HEK293 (cell line): ENCODE data around the gene C19orf47.

Source experiments
- CTCF ChIA-PET: fragments of 350-600 bp; formaldehyde crosslinking; extraction: SDS; loops from one replicate; lab custom pipeline; 2021; ENCODE audit warnings: antibody characterized with exemption; lab: Yijun Ruan, JAX
- POLR2A ChIA-PET: fragments of 300-600 bp; formaldehyde crosslinking; extraction: SDS; loops from one replicate; lab custom pipeline; 2020; ENCODE audit warnings: antibody characterized with exemption, inconsistent platforms; lab: Yijun Ruan, JAX
- H3K27ac ChIP-seq: fragments of 200-500 bp; sonication (Bioruptor generic); 2 replicates; pipeline ENCODE4 v1.5.1; 2014; ENCODE audit warnings: low read depth, low read length, control low read depth, inconsistent platforms; ENCODE audit errors: extremely low read depth
- H3K36me3 ChIP-seq, 2 experiments: fragments of 200-500 bp in 1 of 2; sonication (Bioruptor generic) in 1 of 2; 1 replicate in 1 of 2; 2 replicates in 1 of 2; pipeline ENCODE4 v1.5.1; 2014 to 2017; ENCODE audit warnings: inconsistent platforms in 2 of 2, low read length in 2 of 2; ENCODE audit not compliant: control insufficient read depth in 2 of 2, insufficient read depth in 1 of 2
- H3K4me1 ChIP-seq: fragments of 200-500 bp; sonication (Bioruptor generic); 2 replicates; pipeline ENCODE4 v1.5.1; 2014; ENCODE audit warnings: mild to moderate bottlenecking, low read length, inconsistent platforms; ENCODE audit not compliant: control insufficient read depth, insufficient read depth
- H3K4me3 ChIP-seq: 2 replicates; pipeline ENCODE4 v1.5.1; 2011; ENCODE audit warnings: low read depth, mild to moderate bottlenecking, control low read depth, low read length, moderate library complexity
- H3K9me3 ChIP-seq: fragments of 200-500 bp; sonication (Bioruptor generic); 2 replicates; pipeline ENCODE4 v1.5.1; 2014; ENCODE audit warnings: low read depth, low read length, inconsistent platforms; ENCODE audit not compliant: control insufficient read depth, insufficient read depth
- GLIS1 ChIP-seq: fragments of 450-650 bp; formaldehyde crosslinking; IDR thresholded peaks from 2 replicates; pipeline ENCODE4 v1.5.1; 2016; ENCODE audit warnings: missing biosample characterization, missing genetic modification characterization
- OVOL3 ChIP-seq: fragments of 450-650 bp; formaldehyde crosslinking; IDR thresholded peaks from 2 replicates; pipeline ENCODE4 v1.5.1; 2016; ENCODE audit warnings: missing biosample characterization, missing genetic modification characterization
- ZIC2 ChIP-seq: fragments of 450-650 bp; formaldehyde crosslinking; IDR thresholded peaks from 2 replicates; pipeline ENCODE4 v1.5.1; 2016; ENCODE audit warnings: missing biosample characterization, missing genetic modification characterization
- ZNF335 ChIP-seq: fragments of 450-650 bp; formaldehyde crosslinking; conservative IDR thresholded peaks from 2 replicates; pipeline ENCODE4 v1.5.1; 2016; ENCODE audit warnings: missing biosample characterization, missing genetic modification characterization
- ZNF350 ChIP-seq: fragments of 450-650 bp; formaldehyde crosslinking; IDR thresholded peaks from 2 replicates; pipeline ENCODE4 v1.5.0; 2017; ENCODE audit warnings: missing biosample characterization, mild to moderate bottlenecking, missing genetic modification characterization
- ZNF518A ChIP-seq: fragments of 450-650 bp; formaldehyde crosslinking; conservative IDR thresholded peaks from 2 replicates; pipeline ENCODE4 v1.5.1; 2016; ENCODE audit warnings: low read depth, missing biosample characterization, missing genetic modification characterization
- ZNF664 ChIP-seq: fragments of 450-650 bp; formaldehyde crosslinking; IDR thresholded peaks from 2 replicates; pipeline ENCODE4 v1.5.1; 2016; ENCODE audit warnings: missing biosample characterization, missing genetic modification characterization
- TF ChIP-seq, protein P1 (sequence below): fragments of 450-650 bp; formaldehyde crosslinking; IDR thresholded peaks from 2 replicates; pipeline ENCODE4 v1.5.1; 2016; ENCODE audit warnings: missing biosample characterization, missing genetic modification characterization
- TF ChIP-seq, protein P2 (sequence below): fragments of 450-650 bp; IDR thresholded peaks from 2 replicates; pipeline ENCODE4 v1.5.1; 2018; ENCODE audit warnings: missing biosample characterization, mild to moderate bottlenecking, missing genetic modification characterization
- TF ChIP-seq, protein P3 (sequence below): fragments of 450-650 bp; formaldehyde crosslinking; IDR thresholded peaks from 2 replicates; pipeline ENCODE4 v1.5.1; 2016; ENCODE audit warnings: missing biosample characterization, missing genetic modification characterization
- TF ChIP-seq, protein P4 (sequence below): fragments of 450-650 bp; formaldehyde crosslinking; IDR thresholded peaks from 2 replicates; pipeline ENCODE4 v1.5.1; 2016; ENCODE audit warnings: missing biosample characterization, missing genetic modification characterization

Gene C19orf47

DNA sequence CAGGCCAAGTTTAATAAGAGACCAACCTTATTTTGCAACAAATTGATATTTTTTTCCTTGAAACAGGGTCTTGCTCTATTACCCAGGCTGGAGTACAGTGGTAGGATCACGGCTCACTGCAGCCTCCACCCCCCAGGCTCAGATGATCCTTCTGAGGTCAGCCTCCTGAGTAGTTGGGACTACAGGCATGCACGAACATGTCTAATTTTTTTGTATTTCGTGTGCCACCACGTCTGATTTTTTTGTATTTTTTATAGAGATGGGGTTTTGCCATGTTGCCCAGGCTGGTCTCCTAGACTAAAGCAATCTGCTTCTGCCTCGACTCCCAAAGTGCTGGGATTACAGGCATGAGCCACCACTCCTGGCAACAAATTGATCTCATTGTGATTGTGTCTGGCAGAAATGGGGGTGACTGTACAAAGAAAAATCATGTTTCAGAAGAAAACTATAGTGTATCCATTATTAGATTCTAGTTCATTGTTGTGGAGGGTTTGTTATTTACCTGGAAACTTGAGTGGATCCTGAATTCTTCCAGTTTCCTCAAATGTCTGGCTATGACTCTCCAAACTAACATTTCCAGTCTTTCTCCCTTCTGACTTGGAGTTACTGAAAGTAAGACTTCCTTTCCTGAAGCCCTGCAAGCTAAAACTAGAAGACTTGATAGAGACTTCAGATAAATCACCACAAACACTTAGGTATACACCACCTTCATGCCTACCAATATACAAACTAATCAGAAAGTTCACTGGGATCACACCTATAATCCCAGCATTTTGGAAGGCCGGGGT, 45.8 kb downstream of the C19orf47 start (continued):
- TF ChIP-seq, protein P1, sequence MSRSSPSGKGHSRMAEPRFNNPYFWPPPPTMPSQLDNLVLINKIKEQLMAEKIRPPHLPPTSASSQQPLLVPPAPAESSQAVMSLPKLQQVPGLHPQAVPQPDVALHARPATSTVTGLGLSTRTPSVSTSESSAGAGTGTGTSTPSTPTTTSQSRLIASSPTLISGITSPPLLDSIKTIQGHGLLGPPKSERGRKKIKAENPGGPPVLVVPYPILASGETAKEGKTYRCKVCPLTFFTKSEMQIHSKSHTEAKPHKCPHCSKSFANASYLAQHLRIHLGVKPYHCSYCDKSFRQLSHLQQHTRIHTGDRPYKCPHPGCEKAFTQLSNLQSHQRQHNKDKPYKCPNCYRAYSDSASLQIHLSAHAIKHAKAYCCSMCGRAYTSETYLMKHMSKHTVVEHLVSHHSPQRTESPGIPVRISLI (tag by site-specific recombination) = peak; percentile 94

DNA sequence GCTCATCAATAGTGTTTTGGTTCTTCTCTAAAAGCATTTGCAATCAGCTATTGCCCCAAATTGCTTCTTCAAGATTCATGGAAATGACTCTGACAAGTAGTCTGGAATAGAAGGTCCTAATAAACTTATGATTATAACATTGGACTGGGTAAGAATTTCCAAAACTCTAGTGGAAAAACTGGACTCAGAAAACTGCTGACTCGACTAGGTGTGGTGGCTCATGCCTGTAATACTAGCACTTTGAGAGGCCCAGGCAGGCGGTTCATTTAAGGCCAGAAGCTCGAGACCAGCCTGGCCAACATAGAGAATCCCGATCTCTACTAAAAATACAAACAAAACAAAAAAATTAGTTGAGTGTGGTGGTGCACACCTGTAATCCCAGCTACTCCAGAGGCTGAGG, 47.5 kb downstream of the C19orf47 start:
- Histone ChIP-seq H3K9me3 (no peaks in the 10 kb centered on the region; the same call in 1 of the 2 replicates), H3K4me3 (no peak overlapping the region), H3K4me1 (peaks cover 13% of the 10 kb centered on the region), H3K27ac (no peak overlapping the region), H3K36me3 (peaks cover 0 to 33% of the 10 kb centered on the region in 2 experiments; a peak in 2 of 3 replicates)
- ChIA-PET CTCF (interaction anchor here (0.6 to 1.4 kb wide), 5 partner anchors 126 to 448 kb away, joined by 3 to 7 read pairs (median 4); no protein-coding TSS in a partner anchor), POLR2A (interaction anchor here (1.7 kb wide), 1 partner anchor 48 kb away, joined by 4 read pairs; the partner anchor contains the start of genes C19orf47 and PLD3)
- TF ChIP-seq ZNF664 (tag by site-specific recombination) (no peak), OVOL3 (no peak), GLIS1 (tag by site-specific recombination) (no peak)
- TF ChIP-seq, protein P2, sequence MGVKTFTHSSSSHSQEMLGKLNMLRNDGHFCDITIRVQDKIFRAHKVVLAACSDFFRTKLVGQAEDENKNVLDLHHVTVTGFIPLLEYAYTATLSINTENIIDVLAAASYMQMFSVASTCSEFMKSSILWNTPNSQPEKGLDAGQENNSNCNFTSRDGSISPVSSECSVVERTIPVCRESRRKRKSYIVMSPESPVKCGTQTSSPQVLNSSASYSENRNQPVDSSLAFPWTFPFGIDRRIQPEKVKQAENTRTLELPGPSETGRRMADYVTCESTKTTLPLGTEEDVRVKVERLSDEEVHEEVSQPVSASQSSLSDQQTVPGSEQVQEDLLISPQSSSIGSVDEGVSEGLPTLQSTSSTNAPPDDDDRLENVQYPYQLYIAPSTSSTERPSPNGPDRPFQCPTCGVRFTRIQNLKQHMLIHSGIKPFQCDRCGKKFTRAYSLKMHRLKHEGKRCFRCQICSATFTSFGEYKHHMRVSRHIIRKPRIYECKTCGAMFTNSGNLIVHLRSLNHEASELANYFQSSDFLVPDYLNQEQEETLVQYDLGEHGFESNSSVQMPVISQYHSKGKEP (tag by site-specific recombination) = no peak

- Histone ChIP-seq H3K4me1 (peaks cover 2% of the 10 kb centered on the region; the same call in 1 of the 2 replicates), H3K36me3 (peaks cover 5 to 31% of the 10 kb centered on the region in 2 experiments), H3K27ac (no peak overlapping the region), H3K9me3 (no peaks in the 10 kb centered on the region; the same call in 1 of the 2 replicates), H3K4me3 (no peak overlapping the region)
- CTCF ChIA-PET = interaction anchor here (0.5 to 7.5 kb wide), 9 partner anchors 8 to 782 kb away, joined by 3 to 59 read pairs (median 3); partner anchors contain the start of gene BLVRB
- POLR2A ChIA-PET = interaction anchor here (0.6 to 0.8 kb wide), 3 partner anchors 98 to 291 kb away, joined by 4 to 7 read pairs (median 5); partner anchors contain the start of gene SERTAD3
- TF ChIP-seq ZNF335 (tag by site-specific recombination) (no peak), ZNF350 (tag by site-specific recombination) (no peak), ZIC2 (tag by site-specific recombination) (no peak), ZNF518A (tag by site-specific recombination) (no peak)
- TF ChIP-seq, protein P3, sequence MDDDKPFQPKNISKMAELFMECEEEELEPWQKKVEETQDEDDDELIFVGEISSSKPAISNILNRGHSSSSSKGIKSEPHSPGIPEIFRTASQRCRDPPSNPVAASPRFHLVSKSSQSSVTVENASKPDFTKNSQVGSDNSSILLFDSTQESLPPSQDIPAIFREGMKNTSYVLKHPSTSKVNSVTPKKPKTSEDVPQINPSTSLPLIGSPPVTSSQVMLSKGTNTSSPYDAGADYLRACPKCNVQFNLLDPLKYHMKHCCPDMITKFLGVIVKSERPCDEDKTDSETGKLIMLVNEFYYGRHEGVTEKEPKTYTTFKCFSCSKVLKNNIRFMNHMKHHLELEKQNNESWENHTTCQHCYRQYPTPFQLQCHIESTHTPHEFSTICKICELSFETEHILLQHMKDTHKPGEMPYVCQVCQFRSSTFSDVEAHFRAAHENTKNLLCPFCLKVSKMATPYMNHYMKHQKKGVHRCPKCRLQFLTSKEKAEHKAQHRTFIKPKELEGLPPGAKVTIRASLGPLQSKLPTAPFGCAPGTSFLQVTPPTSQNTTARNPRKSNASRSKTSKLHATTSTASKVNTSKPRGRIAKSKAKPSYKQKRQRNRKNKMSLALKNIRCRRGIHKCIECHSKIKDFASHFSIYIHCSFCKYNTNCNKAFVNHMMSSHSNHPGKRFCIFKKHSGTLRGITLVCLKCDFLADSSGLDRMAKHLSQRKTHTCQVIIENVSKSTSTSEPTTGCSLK (tag by site-specific recombination) = no peak
- TF ChIP-seq, protein P4, sequence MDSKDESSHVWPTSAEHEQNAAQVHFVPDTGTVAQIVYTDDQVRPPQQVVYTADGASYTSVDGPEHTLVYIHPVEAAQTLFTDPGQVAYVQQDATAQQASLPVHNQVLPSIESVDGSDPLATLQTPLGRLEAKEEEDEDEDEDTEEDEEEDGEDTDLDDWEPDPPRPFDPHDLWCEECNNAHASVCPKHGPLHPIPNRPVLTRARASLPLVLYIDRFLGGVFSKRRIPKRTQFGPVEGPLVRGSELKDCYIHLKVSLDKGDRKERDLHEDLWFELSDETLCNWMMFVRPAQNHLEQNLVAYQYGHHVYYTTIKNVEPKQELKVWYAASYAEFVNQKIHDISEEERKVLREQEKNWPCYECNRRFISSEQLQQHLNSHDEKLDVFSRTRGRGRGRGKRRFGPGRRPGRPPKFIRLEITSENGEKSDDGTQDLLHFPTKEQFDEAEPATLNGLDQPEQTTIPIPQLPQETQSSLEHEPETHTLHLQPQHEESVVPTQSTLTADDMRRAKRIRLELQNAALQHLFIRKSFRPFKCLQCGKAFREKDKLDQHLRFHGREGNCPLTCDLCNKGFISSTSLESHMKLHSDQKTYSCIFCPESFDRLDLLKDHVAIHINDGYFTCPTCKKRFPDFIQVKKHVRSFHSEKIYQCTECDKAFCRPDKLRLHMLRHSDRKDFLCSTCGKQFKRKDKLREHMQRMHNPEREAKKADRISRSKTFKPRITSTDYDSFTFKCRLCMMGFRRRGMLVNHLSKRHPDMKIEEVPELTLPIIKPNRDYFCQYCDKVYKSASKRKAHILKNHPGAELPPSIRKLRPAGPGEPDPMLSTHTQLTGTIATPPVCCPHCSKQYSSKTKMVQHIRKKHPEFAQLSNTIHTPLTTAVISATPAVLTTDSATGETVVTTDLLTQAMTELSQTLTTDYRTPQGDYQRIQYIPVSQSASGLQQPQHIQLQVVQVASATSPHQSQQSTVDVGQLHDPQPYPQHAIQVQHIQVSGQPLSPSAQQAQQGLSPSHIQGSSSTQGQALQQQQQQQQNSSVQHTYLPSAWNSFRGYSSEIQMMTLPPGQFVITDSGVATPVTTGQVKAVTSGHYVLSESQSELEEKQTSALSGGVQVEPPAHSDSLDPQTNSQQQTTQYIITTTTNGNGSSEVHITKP = no peak
- TF ChIP-seq, protein P1 (tag by site-specific recombination) = peak; percentile 61; the same call in 1 of the 2 replicates
Observed at GRCh38 chr19:40298026-40298425, 50.2 kb downstream of the C19orf47 start.
